ENCODE results near the gene ARVCF. TPM values are rescaled to one million over a fixed set of nuclear protein-coding genes. Genes with fewer than 3 reads are reported as not detected.

Gene ARVCF, protein sequence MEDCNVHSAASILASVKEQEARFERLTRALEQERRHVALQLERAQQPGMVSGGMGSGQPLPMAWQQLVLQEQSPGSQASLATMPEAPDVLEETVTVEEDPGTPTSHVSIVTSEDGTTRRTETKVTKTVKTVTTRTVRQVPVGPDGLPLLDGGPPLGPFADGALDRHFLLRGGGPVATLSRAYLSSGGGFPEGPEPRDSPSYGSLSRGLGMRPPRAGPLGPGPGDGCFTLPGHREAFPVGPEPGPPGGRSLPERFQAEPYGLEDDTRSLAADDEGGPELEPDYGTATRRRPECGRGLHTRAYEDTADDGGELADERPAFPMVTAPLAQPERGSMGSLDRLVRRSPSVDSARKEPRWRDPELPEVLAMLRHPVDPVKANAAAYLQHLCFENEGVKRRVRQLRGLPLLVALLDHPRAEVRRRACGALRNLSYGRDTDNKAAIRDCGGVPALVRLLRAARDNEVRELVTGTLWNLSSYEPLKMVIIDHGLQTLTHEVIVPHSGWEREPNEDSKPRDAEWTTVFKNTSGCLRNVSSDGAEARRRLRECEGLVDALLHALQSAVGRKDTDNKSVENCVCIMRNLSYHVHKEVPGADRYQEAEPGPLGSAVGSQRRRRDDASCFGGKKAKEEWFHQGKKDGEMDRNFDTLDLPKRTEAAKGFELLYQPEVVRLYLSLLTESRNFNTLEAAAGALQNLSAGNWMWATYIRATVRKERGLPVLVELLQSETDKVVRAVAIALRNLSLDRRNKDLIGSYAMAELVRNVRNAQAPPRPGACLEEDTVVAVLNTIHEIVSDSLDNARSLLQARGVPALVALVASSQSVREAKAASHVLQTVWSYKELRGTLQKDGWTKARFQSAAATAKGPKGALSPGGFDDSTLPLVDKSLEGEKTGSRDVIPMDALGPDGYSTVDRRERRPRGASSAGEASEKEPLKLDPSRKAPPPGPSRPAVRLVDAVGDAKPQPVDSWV
- total RNA-seq, result 18.7 TPM

DNA sequence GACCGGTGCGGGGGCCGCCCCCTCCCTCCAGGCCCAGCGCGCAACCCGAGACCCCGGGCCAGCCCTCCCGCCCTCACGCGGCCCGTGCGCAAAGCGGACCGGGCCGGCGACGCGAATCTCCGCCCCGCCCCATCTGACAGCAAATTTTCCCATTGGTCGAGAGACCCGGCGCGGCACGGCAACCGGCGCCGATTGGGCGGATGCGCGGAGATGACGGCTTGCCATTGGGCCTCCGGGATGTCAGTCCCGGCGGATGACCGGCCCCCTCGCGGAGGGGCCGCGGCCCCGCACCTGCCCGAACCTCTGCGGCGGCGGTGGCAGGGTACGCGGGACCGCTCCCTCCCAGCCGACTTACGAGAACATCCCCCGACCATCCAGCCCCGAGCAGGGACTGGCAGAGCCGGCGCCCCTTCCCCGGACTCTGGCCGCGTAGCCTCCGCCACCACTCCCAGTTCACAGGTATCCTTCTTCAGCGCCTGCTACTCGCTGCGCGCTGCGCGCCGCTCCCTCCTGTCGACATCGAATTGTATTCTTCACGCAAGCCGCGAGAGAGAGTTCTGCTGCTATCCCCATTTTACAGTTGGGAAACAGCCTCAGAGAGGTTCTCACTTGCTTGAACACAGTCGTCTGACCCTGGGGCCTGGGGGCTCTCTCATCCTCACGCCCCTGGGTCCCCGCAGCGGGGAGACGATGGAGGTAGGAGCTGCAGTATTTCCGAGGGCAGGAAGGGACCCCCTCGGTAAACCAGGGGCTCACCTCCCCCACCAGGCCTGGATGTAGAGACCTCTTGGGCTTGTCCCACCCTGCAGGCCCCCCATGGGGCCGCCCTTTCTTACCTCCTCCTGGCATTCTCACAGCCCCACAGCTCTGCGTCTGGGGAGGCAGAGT lies at the start of gene ARVCF:
ARVCF (minus strand) TSS at position 90 of the 888 bp plus-strand sequence. CDS start 26,029 bp downstream, outside the sequence.
- DNase-seq (ENCODE audit: low spot score) (peak; percentile 96), ATAC-seq (peak; percentile 74)

DNA sequence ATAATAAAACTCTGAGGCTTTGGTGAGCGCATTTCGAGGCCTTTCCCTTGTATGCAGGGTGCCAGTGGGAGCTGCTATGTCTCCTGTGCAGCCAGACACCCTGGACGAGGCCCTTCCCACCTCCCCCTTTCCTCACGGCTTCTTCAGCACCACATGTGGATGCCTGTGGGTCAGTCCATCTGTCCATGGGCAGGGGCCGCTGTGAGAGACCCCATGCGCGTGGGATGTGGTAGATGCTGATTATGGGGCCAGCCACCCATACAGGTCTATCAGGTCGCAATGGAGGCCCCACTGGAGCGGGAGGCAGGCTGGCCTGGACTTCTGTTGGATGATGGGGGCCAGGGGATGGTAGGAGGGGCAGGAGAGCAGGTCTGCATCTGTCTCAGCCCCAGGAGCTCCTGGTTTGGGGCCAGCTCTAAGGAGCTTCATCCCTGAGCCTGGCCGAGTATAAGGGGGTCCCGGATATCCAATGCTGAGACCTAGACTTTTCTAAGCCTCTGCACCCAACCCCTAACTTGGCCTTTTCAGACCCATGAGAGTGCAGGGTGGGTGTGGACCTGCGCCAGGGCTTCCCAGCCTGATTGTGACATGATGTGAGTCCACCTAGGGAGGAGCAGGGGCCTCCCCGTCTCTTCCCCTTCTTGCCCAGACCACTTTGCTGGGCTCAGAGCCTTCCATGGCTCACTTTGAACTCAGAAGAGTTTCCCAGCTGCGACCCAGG lies 49.4 kb upstream of the ARVCF start:
- DNase-seq (ENCODE audit: low spot score) (no peak), ATAC-seq (no peak)

DNA sequence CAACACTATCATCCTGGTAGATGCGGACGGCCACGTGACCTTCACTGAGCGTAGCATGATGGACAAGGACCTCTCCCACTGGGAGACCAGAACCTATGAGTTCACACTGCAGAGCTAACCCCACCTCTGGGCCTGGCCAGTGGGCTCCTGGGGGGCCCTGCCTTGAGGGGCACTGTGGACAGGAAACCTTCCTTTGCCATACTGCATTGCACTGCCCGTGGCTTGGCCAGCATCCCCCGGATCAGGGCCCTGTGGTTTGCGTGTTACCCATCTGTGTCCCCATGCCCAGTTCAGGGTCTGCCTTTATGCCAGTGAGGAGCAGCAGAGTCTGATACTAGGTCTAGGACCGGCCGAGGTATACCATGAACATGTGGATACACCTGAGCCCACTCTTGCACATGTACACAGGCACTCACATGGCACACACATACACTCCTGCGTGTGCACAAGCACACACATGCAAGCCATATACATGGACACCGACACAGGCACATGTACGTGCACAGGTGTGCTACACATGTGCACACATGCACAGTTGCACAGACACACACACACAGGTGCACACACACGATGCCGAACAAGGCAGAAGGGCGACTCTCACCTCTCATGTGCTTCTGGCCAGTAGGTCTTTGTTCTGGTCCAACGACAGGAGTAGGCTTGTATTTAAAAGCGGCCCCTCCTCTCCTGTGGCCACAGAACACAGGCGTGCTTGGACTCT lies 48.1 kb upstream of the ARVCF start:
- ATAC-seq (no peak), DNase-seq (ENCODE audit: low spot score) (no peak)

DNA sequence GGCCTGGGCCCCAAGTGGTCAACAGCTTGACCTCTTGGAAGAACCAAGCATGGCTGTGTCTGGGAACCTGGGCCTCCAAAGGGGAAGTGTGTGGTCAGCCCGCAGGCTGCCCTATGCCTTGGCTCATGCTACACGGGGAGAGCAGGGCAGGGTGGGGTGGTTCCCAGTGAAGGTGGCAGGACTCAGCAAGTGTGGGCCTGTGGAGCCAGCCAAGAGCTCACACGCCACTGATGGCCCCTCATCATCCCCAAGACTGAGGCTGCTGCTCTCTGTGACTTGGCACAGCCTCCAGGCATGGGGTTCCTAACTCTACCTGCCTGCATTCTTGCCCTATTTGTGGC lies 47.5 kb upstream of the ARVCF start:
- no peak for DNase-seq (ENCODE audit: low spot score)

DNA sequence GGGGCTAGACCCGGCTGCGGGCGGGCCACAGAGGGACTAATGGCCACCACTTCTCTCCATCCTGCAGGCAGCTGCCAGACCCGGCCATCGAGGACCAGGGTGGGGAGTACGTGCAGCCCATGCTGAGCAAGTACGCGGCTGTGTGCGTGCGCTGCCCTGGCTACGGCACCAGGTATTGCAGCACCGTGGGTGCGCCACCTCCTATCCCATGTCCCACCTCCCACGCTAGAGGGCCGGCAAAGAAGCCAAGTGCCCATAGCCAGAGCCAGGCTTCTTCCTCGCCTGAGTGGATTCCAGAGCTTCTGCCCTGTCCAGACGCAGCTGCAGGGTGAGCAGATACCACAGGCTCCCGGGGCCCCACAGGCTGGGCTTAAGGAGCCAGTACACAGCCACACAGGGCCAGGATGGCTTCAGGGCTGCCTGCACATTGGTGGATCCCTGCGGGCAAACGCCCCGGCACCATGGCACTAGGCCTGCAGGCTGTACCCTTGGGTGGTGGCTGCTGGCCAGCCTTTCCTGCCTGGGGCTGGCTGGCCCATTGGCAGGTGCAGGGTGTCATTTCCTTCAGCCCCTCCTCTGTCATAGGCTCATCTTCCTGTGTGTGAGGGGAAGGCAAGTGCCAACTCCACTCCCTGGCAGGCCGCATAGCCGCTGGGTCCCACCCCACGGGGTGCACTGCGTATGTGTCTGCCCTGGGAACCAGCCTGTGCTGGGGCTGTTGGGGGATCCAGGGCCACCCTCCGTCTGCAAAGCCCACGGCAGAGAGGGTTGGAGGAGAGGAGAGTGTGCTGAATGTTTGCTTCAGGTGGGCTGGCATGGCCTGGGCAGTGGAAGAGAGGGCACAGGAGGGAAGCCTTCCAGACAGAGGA lies 46.9 kb upstream of the ARVCF start:
- no peak for DNase-seq (ENCODE audit: low spot score)
- ATAC-seq, result no peak

More for the DNA sequence above, 47.5 kb upstream of the ARVCF start:
- ATAC-seq, result peak; percentile 5

DNA sequence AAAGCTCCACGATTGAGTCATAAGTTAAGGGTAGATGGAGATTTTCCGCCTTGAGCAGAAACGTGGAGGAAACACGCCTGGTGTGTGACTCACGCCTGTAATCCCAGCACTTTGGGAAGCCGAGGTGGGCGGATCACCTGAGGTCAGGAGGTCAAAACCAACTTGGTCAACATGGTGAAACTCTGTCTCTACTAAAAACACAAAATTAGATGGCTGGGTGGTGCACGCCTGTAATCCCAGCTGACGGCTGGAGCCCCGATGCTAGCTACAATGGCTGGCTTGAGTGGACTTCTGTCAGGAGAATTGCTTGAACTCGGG lies 46.1 kb upstream of the ARVCF start:
- DNase-seq (ENCODE audit: low spot score) (no peak), ATAC-seq (no peak)

DNA sequence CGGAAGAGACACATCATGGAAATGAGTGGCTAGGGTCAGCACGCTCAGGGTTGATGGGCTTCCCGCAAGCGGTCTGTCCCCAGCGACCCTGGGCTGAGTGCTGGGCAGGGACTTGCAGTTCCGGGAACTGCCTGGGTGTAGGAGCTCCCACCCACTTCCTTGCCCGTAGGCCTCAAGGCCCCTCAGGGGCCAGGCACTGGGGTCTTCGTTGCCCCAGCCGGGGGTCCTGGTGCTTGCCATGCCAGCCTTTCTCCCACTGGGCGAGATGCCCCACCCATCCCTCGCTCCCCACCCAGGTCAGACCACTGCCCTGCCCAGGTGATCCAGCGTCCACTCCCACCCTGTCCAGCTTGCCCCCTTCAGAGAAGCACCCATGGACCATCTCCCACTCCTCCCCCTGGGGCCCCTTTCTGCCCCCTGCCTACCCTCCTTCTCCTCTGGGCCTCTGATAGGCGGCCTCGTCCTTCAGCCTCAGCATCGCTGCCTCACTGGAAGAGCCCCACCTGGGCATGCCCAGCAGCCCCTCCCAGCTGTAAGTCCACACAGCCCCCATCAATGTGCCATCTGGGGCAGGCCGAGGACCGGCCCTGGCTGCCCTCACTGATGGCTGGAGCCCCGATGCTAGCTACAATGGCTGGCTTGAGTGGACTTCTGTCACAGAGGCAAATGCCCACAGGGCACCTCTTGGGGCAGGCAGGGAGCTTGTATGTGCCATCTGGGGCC lies 45.6 kb upstream of the ARVCF start:
- DNase-seq (ENCODE audit: low spot score) (no peak), ATAC-seq (no peak)

DNA sequence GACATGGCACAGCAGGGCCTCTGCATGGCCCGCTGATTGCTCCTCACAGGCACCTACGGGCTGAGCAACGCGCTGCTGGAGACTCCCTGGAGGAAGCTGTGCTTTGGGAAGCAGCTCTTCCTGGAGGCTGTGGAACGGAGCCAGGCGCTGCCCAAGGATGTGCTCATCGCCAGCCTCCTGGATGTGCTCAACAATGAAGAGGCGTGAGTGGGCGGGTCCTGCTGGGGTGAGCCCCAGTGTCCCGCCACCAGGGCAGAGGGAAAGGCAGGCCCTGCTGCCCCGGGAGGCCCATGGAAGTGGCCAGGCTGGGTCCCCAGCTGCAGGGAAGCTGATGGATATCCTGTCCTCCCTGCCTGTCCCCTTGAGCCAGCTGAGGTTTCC lies 44.8 kb upstream of the ARVCF start:
- peak; percentile 48 for DNase-seq (ENCODE audit: low spot score)
- ATAC-seq, result peak; percentile 38

DNA sequence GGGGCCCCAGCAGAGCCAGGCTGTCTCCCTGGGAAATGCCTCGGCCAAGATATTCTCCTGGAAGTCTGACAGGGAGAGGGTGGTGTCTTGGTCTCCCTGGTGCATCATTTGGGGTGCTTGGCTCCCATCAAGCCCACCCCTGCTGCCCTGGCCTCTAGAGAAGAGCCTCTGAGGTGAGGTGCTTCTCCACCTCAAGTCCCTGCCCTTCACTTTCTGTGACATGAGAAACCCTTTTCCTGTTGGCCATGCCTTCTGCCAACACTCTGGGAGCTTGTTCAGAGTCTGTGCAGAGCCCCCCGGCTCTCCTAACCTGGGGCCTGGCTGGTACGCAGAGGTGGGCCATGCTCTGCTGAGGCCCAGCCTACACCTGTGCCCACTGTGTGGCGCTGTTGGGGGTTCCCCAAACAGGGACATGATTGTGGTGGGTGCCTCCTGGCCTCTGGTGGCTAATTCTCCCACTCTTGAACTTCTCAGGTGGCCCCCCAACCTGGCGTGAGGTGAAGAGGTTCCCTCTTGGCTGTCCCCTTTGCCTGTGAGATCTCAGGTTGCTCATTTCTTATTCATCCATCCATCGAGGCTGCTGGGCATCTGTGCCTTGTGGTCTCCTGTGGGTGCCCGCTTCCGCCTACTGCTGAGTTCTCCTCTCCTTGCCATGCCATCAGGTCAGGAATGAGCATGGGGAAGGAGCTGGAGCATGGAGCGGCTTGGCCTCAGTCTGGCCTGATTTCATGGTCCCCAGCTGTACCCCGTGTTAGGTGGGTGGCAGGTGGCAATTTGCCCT lies 44.3 kb upstream of the ARVCF start:
- ATAC-seq (no peak), DNase-seq (ENCODE audit: low spot score) (no peak)

DNA sequence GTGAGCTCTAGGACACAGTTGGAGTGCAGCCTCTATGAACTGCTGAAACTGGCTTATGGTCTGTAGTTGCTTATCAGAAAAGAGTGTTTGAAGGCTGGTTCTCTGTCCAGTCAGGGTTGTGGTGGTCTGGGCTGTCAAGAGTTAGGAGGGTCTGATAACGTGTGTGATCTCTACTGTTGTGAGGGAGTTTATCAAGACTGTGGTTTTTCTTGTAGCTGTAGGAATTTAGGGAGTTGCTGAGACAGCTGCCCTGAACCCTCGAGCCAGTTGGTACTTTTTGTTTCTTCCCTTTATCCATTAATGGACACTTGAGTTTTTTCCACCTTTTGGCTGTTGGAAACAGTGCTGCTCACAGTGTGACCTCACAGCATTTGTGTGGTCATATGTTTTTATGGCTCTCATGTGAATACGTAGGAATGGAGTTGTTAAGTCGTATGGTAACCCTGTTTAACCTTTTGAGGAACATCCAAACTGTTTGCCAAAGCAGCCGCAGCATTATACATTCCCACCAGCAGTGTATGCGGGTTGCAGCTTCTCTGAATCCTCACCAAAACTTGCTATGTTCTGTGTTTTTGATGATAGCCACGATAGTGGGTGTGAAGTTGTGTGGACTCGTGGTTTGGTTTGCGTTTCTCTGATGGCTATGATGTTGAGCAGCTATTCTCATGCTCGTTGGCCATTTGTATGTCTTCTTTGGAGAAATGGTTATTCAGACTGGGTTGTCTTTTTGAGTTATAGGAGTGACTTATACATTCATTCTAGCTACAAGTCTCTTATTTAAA lies 42.6 kb upstream of the ARVCF start:
- ATAC-seq, result no peak
- no peak for DNase-seq (ENCODE audit: low spot score)

DNA sequence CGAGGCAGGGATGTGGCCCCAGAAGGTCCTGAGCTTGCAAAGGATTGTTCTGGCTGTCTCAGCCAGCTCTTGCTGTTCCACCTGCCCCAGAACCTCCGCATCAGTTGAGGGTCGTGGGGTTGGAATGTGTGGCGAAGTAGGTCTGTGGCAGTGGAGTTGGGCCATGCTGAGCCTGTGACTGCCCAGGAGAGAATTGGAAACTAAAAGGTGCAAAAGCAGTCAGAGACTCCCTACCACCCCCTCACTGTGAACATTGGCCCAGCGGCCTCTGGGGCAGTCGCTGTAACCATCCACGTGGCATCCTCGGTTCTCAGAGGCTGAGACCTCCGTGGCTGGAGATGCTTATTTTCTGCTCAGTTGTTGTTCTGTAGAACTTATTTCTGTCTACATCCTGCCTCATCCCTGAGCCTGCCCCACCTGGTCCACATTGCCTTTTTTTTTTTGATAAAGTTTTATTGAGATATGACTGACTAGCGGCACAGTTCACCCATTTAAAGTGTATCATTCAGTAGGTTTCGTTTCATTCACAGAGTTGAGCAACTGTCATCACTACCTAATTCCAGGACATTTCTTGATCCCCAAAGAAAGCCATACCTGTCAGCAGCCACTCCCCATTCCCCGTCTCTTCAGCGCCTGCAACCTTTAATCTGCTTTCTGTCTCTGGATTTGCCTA lies 41.1 kb upstream of the ARVCF start:
- no peak for ATAC-seq
- DNase-seq (ENCODE audit: low spot score), result no peak

DNA sequence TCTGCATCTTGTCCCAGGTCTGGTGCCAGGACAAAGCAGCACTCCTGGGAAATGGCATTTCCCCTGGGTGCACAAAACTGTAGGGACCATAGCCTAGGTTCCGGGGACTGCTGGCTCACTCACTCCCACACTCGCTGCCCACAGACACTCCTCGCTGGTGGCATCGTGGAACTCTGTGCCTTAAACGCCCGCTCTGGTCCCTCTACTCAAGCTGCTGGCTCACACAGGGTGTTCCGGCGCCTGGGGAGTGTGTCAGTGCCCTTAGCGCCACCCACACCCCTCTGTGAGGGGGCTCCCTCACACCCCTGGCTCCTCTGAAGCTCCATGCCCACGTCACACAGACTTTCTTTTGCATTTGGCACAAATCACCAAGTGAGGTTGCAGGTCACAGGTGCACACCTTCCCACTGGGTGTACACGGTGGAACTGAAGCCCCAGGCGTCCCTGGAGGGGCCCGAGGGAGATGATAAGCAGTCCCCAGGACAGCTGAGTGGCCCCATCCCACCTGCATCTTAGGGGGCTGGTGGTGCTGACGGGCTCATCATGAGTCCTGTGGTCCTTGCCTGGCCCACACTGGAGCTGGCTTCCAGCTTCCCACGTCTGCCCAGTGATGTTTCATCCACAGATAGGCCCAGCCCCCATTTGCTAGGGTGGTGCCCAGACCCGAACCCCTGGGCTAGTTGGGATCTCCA lies 40.2 kb upstream of the ARVCF start:
- ATAC-seq (no peak), DNase-seq (ENCODE audit: low spot score) (no peak)

DNA sequence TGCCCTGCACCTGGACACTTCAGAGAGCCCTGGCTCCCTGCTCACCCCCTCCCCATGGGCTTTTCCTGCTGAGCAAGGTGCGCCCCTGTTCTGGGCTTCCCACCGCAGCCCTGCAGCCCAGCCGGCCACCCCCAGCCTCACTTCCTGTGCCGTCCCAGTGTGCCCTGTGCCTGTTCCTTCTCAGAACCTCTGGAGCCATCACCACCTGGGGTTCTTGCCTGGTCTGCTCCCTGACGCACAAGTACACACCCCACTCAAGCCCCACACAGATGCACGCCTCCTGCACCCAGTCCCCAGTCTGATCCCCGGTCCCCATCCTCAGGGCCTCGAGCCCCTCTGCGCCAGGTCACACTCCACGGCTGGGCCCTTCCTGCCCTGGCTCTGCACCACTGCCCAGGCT lies 39.5 kb upstream of the ARVCF start:
- ATAC-seq, result no peak
- DNase-seq (ENCODE audit: low spot score), result no peak

DNA sequence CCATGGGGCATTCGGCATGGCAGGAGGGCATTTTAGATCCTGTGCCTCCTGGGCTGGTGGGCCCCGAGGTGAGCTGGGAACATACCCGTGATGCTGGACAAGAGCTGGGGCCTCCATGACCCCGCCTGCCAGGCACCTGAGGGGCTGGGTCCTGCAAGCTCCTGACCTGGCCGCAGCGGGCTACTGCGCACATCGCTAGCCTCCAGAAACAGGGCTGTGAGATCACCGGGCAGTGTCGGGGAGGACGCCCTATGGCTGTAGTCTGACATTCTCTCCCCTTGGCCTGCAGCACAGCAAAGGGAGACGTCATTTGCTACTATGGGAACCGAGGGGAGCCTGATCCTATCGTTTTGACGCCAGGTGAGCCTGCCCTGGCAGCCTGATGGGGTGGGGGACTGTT lies 39.0 kb upstream of the ARVCF start:
- DNase-seq (ENCODE audit: low spot score) (no peak), ATAC-seq (no peak)

DNA sequence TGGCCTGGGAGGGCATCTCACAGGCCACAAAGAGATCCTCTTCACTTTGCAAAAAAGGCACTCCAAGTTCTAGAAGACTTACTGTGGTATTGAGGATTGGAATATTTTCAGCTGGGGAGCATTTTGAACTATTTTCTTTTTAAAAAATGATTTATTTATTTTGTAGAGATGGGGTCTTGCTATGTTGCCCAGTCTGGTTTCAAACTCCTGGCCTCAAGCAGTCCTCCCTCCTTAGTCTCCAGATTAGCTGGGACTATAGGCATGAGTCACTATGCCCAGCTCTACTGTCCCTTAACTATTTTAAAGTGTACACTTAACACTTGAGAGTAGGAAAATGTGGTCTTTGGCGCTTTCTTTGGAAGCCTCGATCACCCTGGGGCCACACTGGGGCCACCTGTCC lies 38.5 kb upstream of the ARVCF start:
- ATAC-seq, result no peak
- DNase-seq (ENCODE audit: low spot score), result no peak

All from left lobe of liver (tissue), 2 donors.